ENCODE results near the gene DUSP10.
A peak's percentile ranks its signal among the peaks of the same experiment; 100 is the strongest.

DUSP10 gene

GRCh38 chr1:221762121-221762520 is 20.2 kb upstream of the DUSP10 start:
- DNase-seq: no peak

DNA sequence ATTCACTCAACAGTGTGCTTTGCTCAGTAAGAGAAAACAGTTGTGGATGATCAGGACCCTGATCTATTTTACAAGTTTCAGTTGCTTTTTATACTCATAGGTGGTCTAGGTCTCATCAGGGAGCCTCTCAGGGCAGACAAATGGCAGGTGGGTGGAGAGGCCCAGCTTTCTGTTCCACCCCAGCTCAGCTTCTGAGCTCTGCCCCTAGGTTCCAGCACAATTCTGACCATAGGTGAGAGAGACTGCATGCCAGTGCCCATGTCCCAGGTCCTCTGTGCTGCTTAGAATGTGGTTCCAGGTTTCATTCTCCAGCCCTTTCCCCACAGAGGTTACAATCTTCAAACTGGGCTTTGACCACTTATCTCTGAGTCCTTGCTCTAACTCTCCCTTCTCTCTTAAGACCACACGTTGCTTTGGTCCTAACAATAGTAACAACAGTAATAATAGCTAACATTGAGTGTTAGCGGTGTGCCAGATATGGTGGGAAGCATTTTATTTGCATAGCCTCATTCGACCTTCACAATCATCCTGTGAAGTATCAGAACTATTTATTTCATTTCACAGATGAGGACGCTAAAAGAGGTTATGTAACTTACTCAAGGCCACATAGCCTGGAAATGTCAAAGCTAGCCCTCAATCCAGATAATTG is 19.6 kb upstream of the DUSP10 start:
- no peak for DNase-seq

GRCh38 chr1:221760911-221761310 is 19.0 kb upstream of the DUSP10 start:
- DNase-seq: no peak

GRCh38 chr1:221759436-221759835 is 17.5 kb upstream of the DUSP10 start:
- DNase-seq: no peak

GRCh38 chr1:221758455-221758854 is 16.6 kb upstream of the DUSP10 start:
- DNase-seq: no peak

DNA sequence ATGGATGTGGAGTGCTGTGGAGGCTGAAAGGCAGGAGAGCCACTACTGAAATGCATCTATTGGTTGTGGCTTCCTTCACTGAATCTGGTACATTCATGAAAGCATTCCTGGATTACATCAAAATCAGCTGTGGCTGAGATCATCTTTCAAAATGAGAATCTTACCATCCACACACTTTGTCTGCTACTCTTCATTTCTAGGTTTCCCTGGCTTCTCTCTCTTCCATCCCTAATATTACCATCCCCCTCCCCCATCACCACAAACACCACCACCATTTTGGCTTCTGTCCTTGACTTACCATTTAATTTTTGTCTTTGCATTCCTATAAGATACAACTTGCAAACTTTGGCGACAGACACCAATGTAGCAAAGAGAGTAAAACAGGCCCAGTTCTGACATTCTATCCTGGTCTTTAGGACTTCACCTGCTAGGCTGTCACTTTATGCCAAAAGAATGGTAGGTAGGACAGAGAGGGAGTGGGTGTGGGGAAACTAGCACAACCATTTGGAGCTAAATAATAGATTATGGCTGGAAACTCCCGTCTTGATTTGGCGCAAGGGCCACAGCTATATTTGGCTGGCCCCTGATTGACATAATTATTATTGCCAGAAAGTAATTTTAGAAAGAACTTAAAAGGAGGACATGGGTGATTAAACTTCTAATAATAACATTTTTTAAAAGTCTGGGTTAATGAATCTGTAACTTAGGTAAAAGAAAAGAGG is 15.1 kb upstream of the DUSP10 start:
- peak; percentile 43 for DNase-seq

GRCh38 chr1:221753828-221754188 is 11.9 kb upstream of the DUSP10 start:
- no peak for DNase-seq

DNA sequence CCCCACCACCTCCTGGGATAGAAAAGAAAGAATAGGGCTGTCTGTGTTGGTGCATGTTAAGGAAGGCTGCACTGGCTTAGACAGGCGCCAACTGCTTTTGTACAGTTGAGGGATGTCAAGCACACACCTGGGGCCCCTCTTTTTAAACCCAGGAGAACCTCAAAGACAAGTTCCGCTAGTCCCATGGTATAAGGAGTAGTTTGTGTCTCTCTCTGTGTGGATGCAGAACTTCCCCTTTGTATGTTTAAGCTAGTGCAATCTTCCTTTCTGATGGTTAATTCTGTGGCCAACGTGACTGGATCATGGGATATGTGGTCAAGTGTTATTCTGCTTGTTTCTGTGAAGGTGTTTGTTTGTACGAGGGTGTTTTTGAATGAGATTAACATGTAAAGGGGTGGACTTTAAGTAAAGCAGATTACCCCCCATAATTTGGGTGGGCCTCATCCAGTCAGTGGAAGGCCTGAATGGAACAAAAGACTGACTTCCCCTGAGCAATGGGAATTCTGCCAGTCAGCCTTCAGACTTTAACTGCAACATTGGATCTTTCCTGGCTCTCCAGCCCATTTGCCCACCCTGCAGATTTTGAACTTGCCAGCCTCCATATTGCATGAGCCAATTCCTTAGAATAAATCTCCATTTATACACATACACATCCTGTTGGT is 9.5 kb upstream of the DUSP10 start:
- DNase-seq: peak; percentile 68

- DNase-seq: no peak
These were observed 7.1 kb upstream of the DUSP10 start for GRCh38 chr1:221748981-221749380.

DNA sequence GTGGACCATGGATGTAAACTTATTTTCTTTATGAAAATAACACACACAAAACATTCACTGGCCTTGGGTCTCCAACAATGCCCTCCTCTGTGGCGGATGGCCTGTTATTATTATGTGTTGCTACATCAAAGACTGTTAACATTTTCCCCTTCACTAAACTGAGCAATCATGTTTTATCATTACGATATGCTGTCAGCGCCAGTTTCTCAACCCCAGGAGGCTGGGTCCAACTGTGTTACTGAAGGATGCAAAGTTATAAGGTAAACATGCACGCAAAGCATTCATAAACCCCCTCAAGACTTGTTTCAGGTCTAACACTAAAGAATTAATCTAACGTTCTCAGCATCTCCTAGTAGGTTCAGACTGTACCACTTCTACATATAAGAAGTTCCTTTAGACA is 6.0 kb upstream of the DUSP10 start:
- DNase-seq: no peak

- DNase-seq: no peak
These were observed 1.7 kb upstream of the DUSP10 start for GRCh38 chr1:221743416-221744208.

DNA sequence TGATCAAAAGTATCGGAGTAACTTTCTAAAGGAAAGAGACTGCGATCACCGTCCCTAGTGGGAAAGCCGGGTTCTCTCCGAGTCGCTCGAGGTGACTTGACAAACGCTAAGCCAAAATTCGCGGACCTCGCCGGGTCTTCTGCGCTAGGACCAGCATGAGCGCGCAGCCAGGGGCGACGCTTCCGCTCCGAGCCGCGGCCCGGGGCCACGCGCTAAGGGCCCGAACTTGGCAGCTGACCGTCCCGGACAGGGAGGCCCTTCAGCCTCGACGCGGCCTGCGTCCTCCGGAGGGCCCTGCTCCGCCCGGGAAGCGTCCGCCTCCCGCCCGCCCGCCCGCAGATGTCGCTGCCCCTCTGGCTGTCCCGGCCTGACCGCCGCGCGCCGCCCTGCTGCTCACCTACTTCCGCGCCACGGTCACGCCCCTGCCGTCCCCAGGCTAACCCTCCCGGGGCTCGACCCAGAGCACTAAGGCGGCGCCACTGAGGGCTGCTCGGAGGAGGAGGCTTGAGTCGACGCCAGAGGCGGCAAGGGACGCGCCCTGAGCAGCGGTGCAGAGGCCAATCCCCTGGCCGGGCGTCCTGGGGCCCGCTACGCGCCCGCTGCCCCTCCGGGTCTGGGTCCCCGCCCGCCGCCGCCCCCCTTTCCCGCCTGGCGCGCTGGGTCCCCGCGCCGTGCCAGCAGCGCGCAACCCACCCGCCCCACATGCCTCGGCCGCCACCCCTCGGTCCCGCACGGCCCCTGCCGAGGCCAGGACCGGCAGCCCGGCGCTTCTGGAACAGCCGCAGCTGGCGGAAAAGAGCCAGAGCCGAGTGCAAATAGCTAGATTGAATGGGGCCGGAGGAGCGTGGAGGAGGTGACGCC is 896 bp upstream of the DUSP10 start:
- peak; percentile 91 for DNase-seq

- DNase-seq: peak; percentile 59
These were observed 741 bp downstream of the DUSP10 start for GRCh38 chr1:221740993-221741702.

DNA sequence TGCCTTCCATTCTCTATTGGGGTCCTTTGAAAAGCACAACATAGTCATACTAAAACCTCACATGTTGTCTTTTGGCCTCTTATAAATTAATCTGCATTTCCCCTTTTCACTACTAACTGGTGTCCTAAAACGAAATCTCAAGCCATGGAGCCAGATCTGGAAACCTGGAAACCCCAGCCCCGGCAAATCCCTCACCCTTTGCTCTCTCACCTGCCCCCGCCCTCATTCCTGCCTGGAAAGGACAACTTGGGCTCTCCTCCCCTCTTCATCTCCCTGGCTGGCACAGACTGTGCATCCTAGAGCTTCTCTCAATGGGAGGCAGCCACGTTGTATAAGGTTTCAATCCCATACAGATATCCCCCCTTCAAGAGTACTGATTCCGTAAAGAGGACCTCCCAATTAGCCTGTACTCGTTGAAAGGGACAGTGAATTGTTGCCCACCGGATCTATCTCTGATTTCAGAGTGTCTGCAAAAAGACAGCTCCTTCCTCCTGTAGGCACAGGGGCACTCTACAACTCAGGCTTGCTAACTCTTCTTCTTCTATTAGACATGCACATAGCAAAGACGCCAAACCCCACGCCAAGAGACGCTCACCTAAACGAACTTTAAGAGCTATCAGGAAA is 1.4 kb downstream of the DUSP10 start:
- no peak for DNase-seq

DNA sequence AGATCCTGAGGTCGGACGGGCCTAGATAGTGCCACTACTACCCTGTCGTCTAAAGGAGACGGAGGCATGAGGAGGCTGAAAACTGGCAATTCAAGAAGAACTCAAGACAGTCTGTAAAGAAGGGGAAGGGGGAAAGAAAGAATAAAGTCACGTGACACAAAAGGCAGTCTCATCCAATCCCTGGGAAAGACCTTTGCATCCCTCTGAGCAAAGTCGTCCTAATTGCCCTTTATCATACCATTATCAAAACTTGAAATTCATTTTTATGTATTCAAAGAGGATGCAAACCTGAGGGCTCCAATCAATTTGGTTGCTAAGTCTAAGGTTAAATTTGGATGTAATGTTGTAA is 2.2 kb downstream of the DUSP10 start:
- no peak for DNase-seq

DNA sequence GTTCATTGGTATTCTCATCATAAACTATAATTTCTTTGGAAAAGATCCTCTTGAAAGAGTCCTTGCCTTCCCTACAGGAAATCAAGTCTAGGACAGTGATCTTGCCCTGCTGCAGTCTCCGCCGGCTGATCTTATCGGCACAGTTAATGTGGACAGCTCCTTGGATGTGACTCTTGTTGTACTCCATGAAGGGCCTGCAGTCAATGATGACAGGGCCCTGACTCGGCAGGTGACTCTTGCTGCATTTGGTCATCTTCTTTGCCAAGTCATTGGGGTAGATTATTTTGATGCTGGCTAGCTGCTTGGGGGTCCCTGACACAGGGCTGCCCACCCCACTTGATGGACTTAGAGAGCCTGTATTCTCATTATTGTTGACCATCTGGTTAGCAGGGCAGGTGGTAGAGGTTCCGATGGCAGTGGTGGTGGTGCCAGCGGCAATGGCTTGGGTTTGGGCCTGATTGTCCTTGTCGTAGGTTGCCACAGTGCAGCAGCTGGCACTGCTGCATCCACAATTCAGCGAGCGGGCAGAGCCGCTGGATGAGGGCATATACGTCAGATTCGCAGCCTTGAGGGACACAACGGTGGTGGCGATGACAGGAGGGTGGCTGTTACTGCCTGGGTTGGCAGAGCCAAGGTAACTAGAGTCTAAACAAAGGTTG is 2.7 kb downstream of the DUSP10 start:
- no peak for DNase-seq

DNA sequence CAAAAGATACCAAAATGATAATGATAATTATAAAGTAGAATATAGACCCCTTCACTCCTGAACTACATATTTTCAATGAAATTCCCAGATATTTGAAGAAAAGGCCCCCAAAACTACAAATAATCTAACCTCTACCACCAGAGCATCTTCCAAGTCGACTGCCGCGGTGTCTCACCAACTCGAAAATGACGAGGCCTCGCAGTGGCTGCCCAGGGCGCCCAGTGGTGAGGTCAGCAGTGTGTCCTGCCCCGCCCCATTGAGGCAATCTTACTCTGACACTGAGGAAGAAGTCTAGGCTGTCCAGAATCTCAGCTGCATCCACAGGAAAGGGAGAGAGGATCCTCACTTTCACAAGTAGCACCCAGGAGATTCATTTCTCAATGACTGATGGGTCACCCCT is 5.2 kb downstream of the DUSP10 start:
- no peak for DNase-seq

DNA sequence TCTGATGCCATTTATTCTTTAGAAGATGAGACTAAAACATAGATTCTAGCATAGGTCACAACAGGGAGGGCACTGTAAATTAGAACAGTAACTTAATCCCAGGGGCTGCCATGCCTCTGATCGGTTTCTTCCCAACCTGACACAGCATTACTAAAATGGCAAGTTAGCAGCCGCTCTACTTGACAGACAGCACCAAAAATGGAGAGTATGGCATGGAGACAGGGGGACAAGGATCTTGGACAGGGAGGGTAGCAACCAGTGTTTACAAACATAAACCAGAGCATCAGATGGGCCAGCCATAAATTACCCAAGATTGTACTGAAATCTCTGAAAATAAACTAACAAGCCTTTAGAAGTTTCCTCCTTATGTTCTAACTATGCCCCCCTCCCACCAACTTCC is 5.9 kb downstream of the DUSP10 start:
- DNase-seq: no peak

GRCh38 chr1:221734187-221734586 is 7.7 kb downstream of the DUSP10 start:
- DNase-seq: no peak

- DNase-seq: no peak
These were observed 9.8 kb downstream of the DUSP10 start for GRCh38 chr1:221732052-221732451.

DNA sequence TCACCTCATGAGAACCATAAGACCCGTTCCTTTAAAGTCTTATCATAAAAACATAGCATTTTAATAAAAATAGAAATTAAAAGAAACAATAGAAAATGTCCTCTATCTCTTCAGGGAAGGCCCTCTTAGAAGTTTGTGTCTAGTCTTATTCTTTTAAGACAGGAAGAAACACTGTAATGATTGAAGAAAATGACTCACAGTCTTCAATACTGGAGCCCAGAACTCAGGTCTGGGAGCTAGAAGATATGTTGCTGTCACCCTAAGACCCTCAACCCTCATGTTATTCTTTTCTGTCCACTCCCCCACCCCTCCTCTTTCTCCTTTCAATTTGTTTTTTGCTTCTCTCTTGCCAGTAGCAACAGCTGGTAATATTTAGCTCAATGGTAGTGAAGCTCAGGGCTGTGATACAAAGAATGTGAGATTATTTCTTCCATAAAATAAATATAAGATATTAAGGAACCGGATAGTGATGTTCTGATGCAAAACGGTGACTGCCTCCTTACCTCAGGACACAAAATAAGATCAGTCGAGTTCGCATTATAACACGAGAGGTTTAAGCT is 12.0 kb downstream of the DUSP10 start:
- DNase-seq: no peak

All from inflammatory macrophage treated with lipopolysaccharide for 4 hours (primary cell).